ENCODE data around the gene WNT5B. TPM values are rescaled to one million over a fixed set of nuclear protein-coding genes. Genes with fewer than 3 reads are reported as not detected.

WNT5B gene
- total RNA-seq, 2 experiments from 2014 or later, result 0.86 to 14.7 TPM

DNA sequence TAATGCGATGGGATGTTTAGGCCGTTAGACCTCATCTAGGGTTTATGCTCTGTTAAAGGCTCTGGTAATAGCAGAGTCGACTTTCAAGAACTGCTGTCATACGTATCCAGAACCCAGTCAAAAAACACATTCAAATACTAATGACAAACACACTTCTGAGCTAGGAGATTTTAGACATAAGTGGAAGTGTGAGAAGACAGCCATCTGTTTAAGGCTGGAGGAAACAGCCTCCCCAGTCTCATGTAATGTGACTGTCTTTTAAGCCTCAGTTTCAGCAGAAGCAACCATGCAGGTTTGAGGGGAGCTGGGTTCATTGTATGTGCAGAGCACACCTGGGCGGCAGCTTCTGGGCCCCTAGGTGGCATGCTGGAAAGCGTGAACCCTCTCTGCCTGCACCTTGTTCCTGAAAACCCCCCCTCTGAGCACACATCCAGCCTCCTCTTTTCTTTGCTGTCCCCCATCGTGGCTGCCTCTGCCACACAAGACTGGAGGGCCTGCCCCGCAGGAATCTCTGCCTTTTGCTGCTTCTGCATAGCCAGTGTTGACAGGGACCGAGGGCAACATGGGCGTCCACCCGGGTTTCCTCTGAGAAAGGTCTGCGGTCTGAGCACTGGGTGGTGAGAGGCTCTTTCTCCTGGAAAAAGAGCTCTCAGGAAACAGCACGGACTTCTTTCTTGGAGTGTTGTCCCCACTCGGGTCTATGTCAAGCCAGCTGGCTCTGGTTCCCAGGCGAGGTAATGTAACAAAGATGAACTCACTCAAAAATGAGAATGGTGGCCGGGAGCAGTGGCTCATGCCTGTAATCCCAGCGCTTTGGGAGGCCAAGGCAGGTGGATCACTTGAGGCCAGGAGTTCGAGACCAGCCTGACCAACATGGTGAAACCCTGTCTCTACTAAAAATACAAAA lies 11.6 kb downstream of the WNT5B start:
- POLR2A ChIA-PET, result interaction anchor here (0.6 kb wide), 1 partner anchor 21 kb away, joined by 3 read pairs; no protein-coding TSS in a partner anchor
- TF ChIP-seq EZH2phosphoT487 (IDR thresholded peaks at IDR 0.05; ENCODE audit: borderline replicate concordance, low read depth, low read length) (no peak), CTCF (conservative IDR thresholded peaks at IDR 0.05; ENCODE audit: low read length) (no peak)
- no peaks in the 10 kb centered on the region for H3K79me2 ChIP-seq (ENCODE audit: insufficient read depth, low read depth, low read length)
- CTCF ChIA-PET (ENCODE audit: unreplicated experiment), result no interaction called here
- intact Hi-C loops (cut with micrococcal nuclease; ENCODE audit: unreplicated experiment), result no loop called here
- no peaks in the 10 kb centered on the region for H4K20me1 ChIP-seq (ENCODE audit: insufficient read depth, low read length)
- no peak overlapping the region for H3K27ac ChIP-seq (ENCODE audit: low read depth, low read length, poor library complexity, severe bottlenecking)
- H2AFZ ChIP-seq (ENCODE audit: low read length), result no peak overlapping the region
- no peaks in the 10 kb centered on the region for H3K4me1 ChIP-seq (ENCODE audit: insufficient read depth, low read length, poor library complexity, severe bottlenecking)
- no peaks in the 10 kb centered on the region for H3K9me2 ChIP-seq (ENCODE audit: insufficient read depth, low read length)
- no peak overlapping the region for H3K4me3 ChIP-seq (ENCODE audit: low read depth, low read length, poor library complexity, severe bottlenecking)
- DNase-seq (ENCODE audit: low spot score), result no peak
- H3K36me3 ChIP-seq (ENCODE audit: insufficient read depth, low read length), result no peaks in the 10 kb centered on the region
- H3K9me3 ChIP-seq (ENCODE audit: low read length), result no peaks in the 10 kb centered on the region
- H3K4me2 ChIP-seq (ENCODE audit: low read length), result no peak overlapping the region
- BruUV-seq (replicated peaks), result no TSS peak

DNA sequence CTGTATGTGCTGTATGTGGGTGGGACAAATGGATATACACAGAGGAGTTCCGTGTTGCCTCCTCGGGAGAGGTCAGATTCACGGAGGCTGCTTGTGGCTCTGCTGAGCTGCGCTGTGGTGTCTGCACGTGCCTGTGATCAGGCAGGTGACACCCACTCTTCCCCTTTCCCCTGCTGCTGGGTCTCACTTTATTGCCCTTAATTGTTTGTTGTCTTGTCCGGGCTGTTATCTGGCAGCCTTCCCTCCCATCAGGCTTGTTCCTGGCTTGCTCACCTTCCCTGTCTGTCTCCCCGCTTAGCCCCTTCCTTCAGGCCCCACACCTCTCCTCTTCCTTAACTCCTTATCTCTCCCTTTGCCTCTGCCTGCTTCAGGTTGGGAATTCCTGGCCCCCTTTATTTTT lies 13.5 kb downstream of the WNT5B start:
- CTCF ChIA-PET (ENCODE audit: unreplicated experiment), result interaction anchor here (0.5 kb wide), 1 partner anchor 1657 kb away, joined by 3 read pairs; no protein-coding TSS in a partner anchor
- Histone ChIP-seq H3K4me1 (ENCODE audit: insufficient read depth, low read length, poor library complexity, severe bottlenecking) (no peaks in the 10 kb centered on the region), H3K4me3 (ENCODE audit: low read depth, low read length, poor library complexity, severe bottlenecking) (no peak overlapping the region), H3K9me3 (ENCODE audit: low read length) (no peaks in the 10 kb centered on the region), H2AFZ (ENCODE audit: low read length) (no peak overlapping the region), H3K27ac (ENCODE audit: low read depth, low read length, poor library complexity, severe bottlenecking) (no peak overlapping the region), H3K9me2 (ENCODE audit: insufficient read depth, low read length) (no peaks in the 10 kb centered on the region), H3K4me2 (ENCODE audit: low read length) (no peak overlapping the region), H3K79me2 (ENCODE audit: insufficient read depth, low read depth, low read length) (no peaks in the 10 kb centered on the region), H3K36me3 (ENCODE audit: insufficient read depth, low read length) (no peaks in the 10 kb centered on the region), H4K20me1 (ENCODE audit: insufficient read depth, low read length) (no peaks in the 10 kb centered on the region)
- BruUV-seq (replicated peaks), result no TSS peak
- POLR2A ChIA-PET, result interaction anchor here (0.6 kb wide), 1 partner anchor 178 kb away, joined by 9 read pairs; no protein-coding TSS in a partner anchor
- intact Hi-C loops (cut with micrococcal nuclease; ENCODE audit: unreplicated experiment), result no loop called here
- TF ChIP-seq CTCF (conservative IDR thresholded peaks at IDR 0.05; ENCODE audit: low read length), result no peak
- no peak for TF ChIP-seq EZH2phosphoT487 (IDR thresholded peaks at IDR 0.05; ENCODE audit: borderline replicate concordance, low read depth, low read length)
- DNase-seq (ENCODE audit: low spot score), result no peak

DNA sequence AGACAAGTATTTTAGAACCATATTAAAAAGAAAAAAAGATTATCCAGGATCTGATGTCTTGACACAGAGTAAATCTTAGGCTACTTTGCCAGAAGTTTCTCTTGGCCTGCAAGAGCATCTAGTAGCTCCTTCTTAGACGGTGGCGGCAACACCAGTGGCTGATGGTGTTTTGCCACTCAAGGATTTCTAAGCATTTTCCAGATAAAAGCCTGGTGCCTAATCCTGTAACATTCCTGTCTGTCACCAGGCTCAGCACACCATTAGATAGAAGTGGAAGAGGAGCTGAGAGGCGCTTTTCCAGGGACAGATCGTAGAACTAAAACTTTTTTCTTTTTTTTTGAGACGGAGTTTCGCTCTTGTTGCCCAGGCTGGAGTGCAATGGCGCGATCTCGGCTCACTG lies 14.0 kb downstream of the WNT5B start:
- H3K9me3 ChIP-seq (ENCODE audit: low read length), result no peaks in the 10 kb centered on the region
- intact Hi-C loops (cut with micrococcal nuclease; ENCODE audit: unreplicated experiment), result no loop called here
- H3K4me1 ChIP-seq (ENCODE audit: insufficient read depth, low read length, poor library complexity, severe bottlenecking), result no peaks in the 10 kb centered on the region
- no TSS peak for BruUV-seq (replicated peaks)
- no peak overlapping the region for H3K27ac ChIP-seq (ENCODE audit: low read depth, low read length, poor library complexity, severe bottlenecking)
- H3K9me2 ChIP-seq (ENCODE audit: insufficient read depth, low read length), result no peaks in the 10 kb centered on the region
- no peak overlapping the region for H3K4me3 ChIP-seq (ENCODE audit: low read depth, low read length, poor library complexity, severe bottlenecking)
- no peaks in the 10 kb centered on the region for H4K20me1 ChIP-seq (ENCODE audit: insufficient read depth, low read length)
- H3K4me2 ChIP-seq (ENCODE audit: low read length), result no peak overlapping the region
- DNase-seq (ENCODE audit: low spot score), result no peak
- H2AFZ ChIP-seq (ENCODE audit: low read length), result no peak overlapping the region
- TF ChIP-seq CTCF (conservative IDR thresholded peaks at IDR 0.05; ENCODE audit: low read length) (no peak), EZH2phosphoT487 (IDR thresholded peaks at IDR 0.05; ENCODE audit: borderline replicate concordance, low read depth, low read length) (no peak)
- no peaks in the 10 kb centered on the region for H3K36me3 ChIP-seq (ENCODE audit: insufficient read depth, low read length)
- ChIA-PET POLR2A (interaction anchor here (0.6 kb wide), 1 partner anchor 179 kb away, joined by 9 read pairs; no protein-coding TSS in a partner anchor), CTCF (ENCODE audit: unreplicated experiment) (interaction anchor here (0.5 kb wide), 1 partner anchor 1657 kb away, joined by 3 read pairs; no protein-coding TSS in a partner anchor)
- H3K79me2 ChIP-seq (ENCODE audit: insufficient read depth, low read depth, low read length), result no peaks in the 10 kb centered on the region
